ENCODE data around the gene SIRT2. TPM values are rescaled to one million over a fixed set of nuclear protein-coding genes. Genes with fewer than 3 reads are reported as not detected.
"Not testable (repeated sequence)": the region's sequence is repeated elsewhere in the genome, so short reads cannot be mapped to it uniquely, and the experiment has no call there.

SIRT2 gene
- polyA plus RNA-seq, 1 donor (not counting 4 experiments of a cell fraction or from before 2014, with no cell fraction given): 46.6 TPM

GRCh38 chr19:38877781-38878574 lies 21.4 kb downstream of the SIRT2 start, which contains the start of gene RINL:
Gene RINL, minus strand, starts transcription at chr19:38878275. Its CDS starts 1,533 bp downstream, at chr19:38876742.
- H3K4me3 ChIP-seq (ENCODE audit: control insufficient read depth in 2 of 3, extremely low read depth in 1 of 3, insufficient read depth in 2 of 3, low read depth in 1 of 3, low read length in 3 of 3): peak within 1 kb of the TSS; percentile 27 to 48 (median 34)
- TF ChIP-seq EZH2 (IDR thresholded peaks at IDR 0.05; ENCODE audit: low read length): no peak
- no peak for TF ChIP-seq CTCF (optimal IDR thresholded peaks at IDR 0.05 in 1 of 3, IDR thresholded peaks at IDR 0.05 in 1 of 3, conservative IDR thresholded peaks at IDR 0.05 in 1 of 3; ENCODE audit: extremely low read depth in 1 of 3, insufficient read depth in 2 of 3, low read length in 3 of 3)
- no peaks in the 10 kb centered on the region for H3K27me3 ChIP-seq (ENCODE audit: control insufficient read depth, extremely low read depth, insufficient read depth, low read length)
- H3K27ac ChIP-seq (ENCODE audit: control insufficient read depth, insufficient read depth, low read length): no peak within 1 kb of the TSS
- dilution Hi-C loops (cut with MboI; ENCODE audit: extremely low pct_ligation_motif_present, low sequenced_read_pairs): no loop called here
- H3K9me3 ChIP-seq (ENCODE audit: control insufficient read depth, low read depth, low read length): no peaks in the 10 kb centered on the region
- H3K9ac ChIP-seq (ENCODE audit: control insufficient read depth, extremely low read depth, insufficient read depth, low read length): no peak within 1 kb of the TSS
- FAIRE-seq: peak; percentile 68
- peak within 1 kb of the TSS; percentile 92 for H2AFZ ChIP-seq (ENCODE audit: control insufficient read depth, low read length)
- H3K4me1 ChIP-seq (ENCODE audit: control insufficient read depth, extremely low read depth, insufficient read depth, low read length): peaks cover 15% of the 10 kb centered on the region
- peaks cover 4 to 7% of the 10 kb centered on the region in 2 experiments for H3K36me3 ChIP-seq (ENCODE audit: control insufficient read depth in 2 of 2, extremely low read depth in 1 of 2, insufficient read depth in 2 of 2, low read length in 2 of 2)
- peak within 1 kb of the TSS; percentile 60 for H3K4me2 ChIP-seq (ENCODE audit: control insufficient read depth, extremely low read depth, insufficient read depth, low read depth, low read length)
- H3K79me2 ChIP-seq (ENCODE audit: control insufficient read depth, insufficient read depth, low read length): no peaks in the 10 kb centered on the region
- no peaks in the 10 kb centered on the region for H3K9me1 ChIP-seq (ENCODE audit: control insufficient read depth, extremely low read depth, insufficient read depth, low read length)
- H4K20me1 ChIP-seq (ENCODE audit: control insufficient read depth, extremely low read depth, insufficient read depth, low read length): no peaks in the 10 kb centered on the region
- DNase-seq (ENCODE audit: low read depth, low spot score): no peak

DNA sequence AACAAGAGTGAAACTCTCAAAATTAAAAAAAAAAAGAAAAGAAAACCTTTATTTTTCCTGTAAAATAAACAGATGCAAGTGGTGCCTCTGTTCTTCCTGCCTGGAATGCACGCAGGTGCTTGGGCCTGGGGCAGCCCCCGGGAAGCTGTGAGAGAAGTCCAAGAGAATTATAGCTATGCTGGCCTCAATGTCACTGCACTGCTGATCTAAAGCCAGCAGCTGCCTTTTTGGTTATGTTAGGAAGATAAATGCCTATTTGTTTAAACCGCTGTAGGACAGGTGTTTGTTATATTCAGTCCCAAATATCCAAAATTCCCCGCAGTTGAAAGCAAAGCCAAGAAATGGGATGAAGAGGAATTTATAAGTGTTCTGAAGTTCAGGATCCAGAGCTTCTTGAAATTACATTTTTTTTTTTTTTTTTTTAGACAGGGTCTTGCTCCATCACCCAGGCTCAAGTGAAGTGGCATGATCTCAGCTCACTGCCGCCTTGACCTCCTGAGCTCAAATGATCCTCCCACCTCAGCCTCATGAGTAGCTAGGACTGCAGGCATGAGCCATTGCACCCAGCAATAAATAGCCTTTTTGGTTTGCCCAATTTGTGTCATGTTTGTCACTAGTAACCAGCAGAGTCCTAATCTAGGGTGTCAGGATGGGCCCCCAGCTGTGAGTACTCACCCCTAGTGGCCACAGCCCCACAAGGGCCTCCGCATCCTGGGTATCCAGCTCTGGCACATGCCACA lies 23.6 kb downstream of the SIRT2 start:
- no peak for DNase-seq (ENCODE audit: low read depth, low spot score)
- dilution Hi-C loops (cut with MboI; ENCODE audit: extremely low pct_ligation_motif_present, low sequenced_read_pairs): no loop called here

DNA sequence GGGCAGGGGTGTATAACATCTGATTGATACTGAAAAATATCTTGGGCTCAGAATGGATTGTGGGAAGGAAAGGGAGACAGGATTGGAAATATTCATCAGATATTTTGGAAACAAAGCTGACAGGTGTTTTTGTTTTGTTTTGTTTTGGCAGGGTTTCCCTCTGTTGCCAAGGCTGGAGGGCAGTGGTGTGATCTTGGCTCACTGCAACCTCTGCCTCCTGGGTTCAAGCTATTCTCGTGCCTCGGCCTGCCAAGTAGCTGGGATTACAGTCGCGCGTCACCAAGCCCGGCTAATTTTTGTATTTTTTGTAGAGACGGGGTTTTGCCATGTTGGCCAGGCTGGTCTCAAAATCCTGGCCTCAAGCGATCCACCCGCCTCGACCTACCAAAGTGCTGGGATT lies 26.0 kb downstream of the SIRT2 start:
- H3K79me2 ChIP-seq (ENCODE audit: control insufficient read depth, insufficient read depth, low read length); H3K4me2 ChIP-seq (ENCODE audit: control insufficient read depth, extremely low read depth, insufficient read depth, low read depth, low read length); H3K9ac ChIP-seq (ENCODE audit: control insufficient read depth, extremely low read depth, insufficient read depth, low read length); dilution Hi-C loops (cut with MboI; ENCODE audit: extremely low pct_ligation_motif_present, low sequenced_read_pairs); H3K9me3 ChIP-seq (ENCODE audit: control insufficient read depth, low read depth, low read length); H3K27me3 ChIP-seq (ENCODE audit: control insufficient read depth, extremely low read depth, insufficient read depth, low read length); H3K9me1 ChIP-seq (ENCODE audit: control insufficient read depth, extremely low read depth, insufficient read depth, low read length); H4K20me1 ChIP-seq (ENCODE audit: control insufficient read depth, extremely low read depth, insufficient read depth, low read length); FAIRE-seq; H3K27ac ChIP-seq (ENCODE audit: control insufficient read depth, insufficient read depth, low read length); H3K36me3 ChIP-seq (ENCODE audit: control insufficient read depth in 2 of 2, extremely low read depth in 1 of 2, insufficient read depth in 2 of 2, low read length in 2 of 2); DNase-seq (ENCODE audit: low read depth, low spot score); H2AFZ ChIP-seq (ENCODE audit: control insufficient read depth, low read length); H3K4me3 ChIP-seq (ENCODE audit: control insufficient read depth in 2 of 3, extremely low read depth in 1 of 3, insufficient read depth in 2 of 3, low read depth in 1 of 3, low read length in 3 of 3): not testable (repeated sequence)
- H3K4me1 ChIP-seq (ENCODE audit: control insufficient read depth, extremely low read depth, insufficient read depth, low read length): peaks cover 19% of the 10 kb centered on the region

More for the DNA sequence above, 23.6 kb downstream of the SIRT2 start:
- Histone ChIP-seq H3K27me3 (ENCODE audit: control insufficient read depth, extremely low read depth, insufficient read depth, low read length) (no peaks in the 10 kb centered on the region), H2AFZ (ENCODE audit: control insufficient read depth, low read length) (no peak overlapping the region), H3K79me2 (ENCODE audit: control insufficient read depth, insufficient read depth, low read length) (no peaks in the 10 kb centered on the region), H3K9me3 (ENCODE audit: control insufficient read depth, low read depth, low read length) (no peaks in the 10 kb centered on the region), H3K4me3 (ENCODE audit: control insufficient read depth in 2 of 3, extremely low read depth in 1 of 3, insufficient read depth in 2 of 3, low read depth in 1 of 3, low read length in 3 of 3) (no peak overlapping the region), H3K4me1 (ENCODE audit: control insufficient read depth, extremely low read depth, insufficient read depth, low read length) (peaks cover 16% of the 10 kb centered on the region), H3K27ac (ENCODE audit: control insufficient read depth, insufficient read depth, low read length) (no peak overlapping the region), H3K9me1 (ENCODE audit: control insufficient read depth, extremely low read depth, insufficient read depth, low read length) (no peaks in the 10 kb centered on the region), H3K4me2 (ENCODE audit: control insufficient read depth, extremely low read depth, insufficient read depth, low read depth, low read length) (no peak overlapping the region), H3K36me3 (ENCODE audit: control insufficient read depth in 2 of 2, extremely low read depth in 1 of 2, insufficient read depth in 2 of 2, low read length in 2 of 2) (peaks cover 2 to 4% of the 10 kb centered on the region in 2 experiments), H4K20me1 (ENCODE audit: control insufficient read depth, extremely low read depth, insufficient read depth, low read length) (no peaks in the 10 kb centered on the region), H3K9ac (ENCODE audit: control insufficient read depth, extremely low read depth, insufficient read depth, low read length) (no peak overlapping the region)
- no peak for TF ChIP-seq CTCF (optimal IDR thresholded peaks at IDR 0.05 in 1 of 3, IDR thresholded peaks at IDR 0.05 in 1 of 3, conservative IDR thresholded peaks at IDR 0.05 in 1 of 3; ENCODE audit: extremely low read depth in 1 of 3, insufficient read depth in 2 of 3, low read length in 3 of 3)
- TF ChIP-seq EZH2 (IDR thresholded peaks at IDR 0.05; ENCODE audit: low read length): no peak
- no peak for FAIRE-seq
